ENCODE results near the gene PLPPR3.

The PLPPR3 gene

GRCh38 chr19:763181-763580, 58.6 kb downstream of the PLPPR3 start:
- DNase-seq (ENCODE audit: low read depth), result no peak
- no peak overlapping the region for H3K4me3 ChIP-seq (ENCODE audit: low read length)
- no peak for TF ChIP-seq CTCF (IDR thresholded peaks at IDR 0.05; ENCODE audit: insufficient read depth, low read depth, low read length, missing control alignments)
